Measurements from ENCODE around the gene OR5H15.
"Not testable (repeated sequence)": the region's sequence is repeated elsewhere in the genome, so short reads cannot be mapped to it uniquely, and the experiment has no call there.

OR5H15 gene

DNA sequence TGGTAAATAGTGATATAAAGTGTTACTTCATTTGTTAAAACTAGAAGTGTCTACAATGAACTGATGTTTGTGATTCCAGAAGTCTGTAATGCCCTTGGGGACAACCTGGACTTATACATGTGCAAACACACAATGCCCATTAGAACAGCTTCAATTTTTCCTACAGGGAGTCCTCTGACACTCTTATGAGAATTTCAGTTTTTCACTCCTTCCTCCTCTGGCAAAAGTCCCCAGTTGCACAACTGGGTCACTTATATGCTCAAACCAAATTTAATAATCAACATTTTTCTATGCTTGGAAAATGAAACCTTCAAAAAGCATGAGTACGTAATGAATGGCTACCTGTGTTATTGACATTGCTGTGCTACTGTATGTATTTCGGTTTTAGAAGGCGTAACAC is at the start of gene OR5H15:
OR5H15 (plus strand) TSS at position 301 of the 400 bp plus-strand sequence. CDS start 2,004 bp downstream, outside the sequence.
- DNase-seq = no peak

DNA sequence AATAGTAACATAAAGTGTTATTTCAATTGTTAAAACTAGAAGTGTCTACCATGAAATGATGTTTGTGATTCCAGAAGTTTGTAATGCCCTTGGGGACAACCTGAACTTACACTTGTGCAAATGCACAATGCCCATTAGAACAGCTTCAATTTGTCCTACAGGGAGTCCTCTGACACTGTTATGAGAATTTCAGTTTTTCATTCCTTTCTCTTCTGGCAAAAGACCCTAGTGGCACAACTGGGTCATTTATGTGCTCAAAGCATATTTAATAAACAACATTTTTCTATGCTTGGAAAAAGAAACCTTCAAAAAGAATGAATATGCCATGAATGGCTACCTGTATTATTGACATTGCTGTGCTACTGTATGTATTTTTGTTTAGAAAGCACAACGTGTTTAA is 36.1 kb upstream of the OR5H15 start, which contains the start of gene OR5H1:
OR5H1 (plus strand) TSS at position 301 of the 400 bp plus-strand sequence. CDS start 1,977 bp downstream, outside the sequence.
- no peak for DNase-seq

DNA sequence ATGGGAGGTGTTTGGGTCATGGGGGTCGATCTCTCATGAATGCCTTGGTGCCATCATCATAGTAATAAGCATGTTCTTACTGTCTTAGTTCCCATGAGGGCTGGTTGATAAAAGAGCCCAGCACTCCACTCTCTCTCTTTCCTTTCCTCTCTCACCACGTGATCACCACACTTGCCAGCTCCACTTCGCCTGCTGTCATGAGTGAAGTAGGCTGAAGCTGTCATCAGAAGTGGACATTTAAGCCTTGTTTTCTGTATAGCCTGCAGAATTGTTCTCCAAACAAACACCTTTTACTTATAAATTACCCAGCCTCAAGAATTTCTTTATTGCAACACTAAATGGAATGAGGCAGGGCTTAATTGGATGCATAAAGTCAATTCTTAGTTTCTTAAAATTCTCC is 29.9 kb upstream of the OR5H15 start:
- no peak for DNase-seq

DNA sequence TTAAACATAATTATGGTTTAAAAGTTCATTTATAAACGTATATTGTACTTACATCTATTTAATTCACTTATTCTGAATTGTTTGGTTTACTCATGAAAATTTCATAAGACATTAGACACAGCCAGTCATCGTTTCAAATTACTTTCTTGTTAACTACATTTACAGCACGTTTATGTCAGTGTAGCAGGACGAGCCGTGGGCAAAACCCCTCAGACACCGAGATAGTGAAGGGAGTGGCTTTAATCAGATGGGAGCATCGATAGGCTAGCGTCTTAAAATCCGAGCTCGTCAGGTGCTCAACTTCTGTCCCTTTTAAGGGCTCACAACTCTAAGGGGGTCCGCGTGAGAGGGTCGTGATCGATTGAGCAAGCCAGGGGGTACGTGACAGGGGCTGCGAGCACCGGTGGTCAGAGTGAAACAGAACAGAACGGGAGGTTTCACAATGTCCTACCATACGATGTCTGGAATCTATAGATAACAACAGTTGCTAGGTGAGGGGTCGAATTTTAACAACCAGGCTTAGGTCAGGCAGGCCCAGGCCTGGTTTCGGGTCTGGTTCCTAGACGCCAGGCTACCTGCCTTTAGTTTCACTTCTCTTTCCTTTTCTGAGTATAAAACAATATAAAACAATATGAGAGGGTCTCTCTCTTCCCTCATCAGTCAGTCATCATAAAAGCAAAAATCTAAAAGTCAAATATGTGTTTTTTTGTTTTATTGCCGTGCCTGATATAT is 28.5 kb upstream of the OR5H15 start:
- not testable (repeated sequence) for DNase-seq

DNA sequence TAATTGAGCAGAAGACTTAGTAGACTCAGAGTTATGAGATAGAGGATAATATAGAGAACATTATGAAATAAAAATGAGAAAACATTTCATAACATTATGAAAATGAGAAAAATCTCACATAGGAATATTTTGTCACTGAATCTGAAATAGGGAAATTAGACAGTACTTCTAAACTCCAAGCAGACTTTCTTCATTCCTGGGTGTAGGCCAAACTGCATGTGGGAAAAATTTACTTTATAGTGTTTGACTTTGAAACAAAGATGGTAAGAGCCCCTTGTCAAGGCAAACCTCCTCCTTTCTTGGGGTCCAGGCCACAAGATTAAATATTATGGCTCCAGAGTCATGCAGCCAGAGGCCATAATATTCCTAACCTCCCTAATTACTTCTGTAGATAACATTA is 26.0 kb upstream of the OR5H15 start:
- DNase-seq = no peak

DNA sequence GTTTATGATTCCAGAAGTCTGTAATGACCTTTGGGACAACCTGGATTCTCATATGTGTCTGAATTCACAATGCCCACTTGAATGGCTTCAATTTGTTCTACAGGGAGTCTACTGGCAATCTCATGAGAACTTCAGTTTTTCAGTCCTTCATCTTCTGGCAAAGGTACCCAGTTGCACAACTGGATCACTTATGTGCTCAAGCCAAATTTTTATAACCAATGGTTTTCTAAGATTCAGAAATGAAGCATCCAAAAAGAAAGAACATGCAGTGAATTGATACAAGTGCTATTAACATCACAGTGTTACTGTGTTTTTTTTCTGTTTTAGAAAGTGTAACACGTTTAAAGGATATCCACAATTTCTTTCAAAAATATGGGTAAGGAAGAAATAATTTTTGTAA is 19.3 kb upstream of the OR5H15 start, which contains the start of gene OR5H14:
OR5H14 (plus strand) TSS at position 301 of the 400 bp plus-strand sequence. CDS start 1,907 bp downstream, outside the sequence.
- no peak for DNase-seq

DNA sequence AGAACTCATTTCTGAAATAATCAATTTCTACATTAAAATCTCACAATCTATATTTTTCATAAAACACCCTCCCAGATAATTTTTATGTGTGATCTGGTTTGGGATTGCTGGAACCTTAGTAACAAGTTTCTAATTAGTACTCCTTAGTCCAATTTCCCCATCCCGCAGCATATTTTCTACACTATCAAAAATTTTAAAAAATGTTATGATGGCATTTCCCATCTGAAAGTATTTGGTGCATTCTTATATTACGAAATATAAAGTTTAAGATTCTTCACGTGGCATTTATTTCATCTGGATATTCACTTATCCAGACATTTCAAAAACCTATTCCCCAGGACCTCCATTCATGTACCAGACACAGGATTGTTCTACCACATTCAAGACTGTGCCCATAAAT is 17.7 kb upstream of the OR5H15 start:
- no peak for DNase-seq

DNA sequence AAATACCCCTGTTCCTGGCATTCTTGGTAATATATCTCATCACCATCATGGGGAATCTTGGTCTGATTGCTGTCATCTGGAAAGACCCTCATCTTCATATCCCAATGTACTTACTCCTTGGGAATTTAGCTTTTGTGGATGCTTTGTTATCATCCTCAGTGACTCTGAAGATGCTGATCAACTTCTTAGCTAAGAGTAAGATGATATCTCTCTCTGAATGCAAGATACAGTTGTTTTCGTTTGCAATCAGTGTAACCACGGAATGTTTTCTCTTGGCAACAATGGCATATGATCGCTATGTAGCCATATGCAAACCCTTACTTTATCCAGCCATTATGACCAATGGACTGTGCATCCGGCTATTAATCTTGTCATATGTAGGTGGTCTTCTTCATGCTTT is 17.0 kb upstream of the OR5H15 start:
- not testable (repeated sequence) for DNase-seq

DNA sequence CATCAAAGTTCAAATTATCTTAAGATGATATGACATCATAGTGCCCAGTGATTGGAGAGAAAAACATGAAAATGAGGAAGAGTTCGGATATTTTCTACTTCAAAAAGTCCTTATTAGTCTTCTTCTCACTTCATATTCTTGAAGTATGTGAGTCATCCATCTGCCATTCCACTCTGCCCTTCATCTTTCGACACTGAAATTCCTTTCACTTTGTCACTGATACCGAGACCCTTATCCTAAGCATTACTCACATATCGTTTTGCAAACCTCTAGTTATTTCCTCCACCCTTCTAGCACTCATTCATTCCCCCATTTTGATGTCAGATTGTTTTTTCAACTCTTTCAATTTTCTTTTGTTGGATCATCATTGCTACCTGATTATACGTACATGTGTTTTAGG is 15.3 kb upstream of the OR5H15 start:
- no peak for DNase-seq

DNA sequence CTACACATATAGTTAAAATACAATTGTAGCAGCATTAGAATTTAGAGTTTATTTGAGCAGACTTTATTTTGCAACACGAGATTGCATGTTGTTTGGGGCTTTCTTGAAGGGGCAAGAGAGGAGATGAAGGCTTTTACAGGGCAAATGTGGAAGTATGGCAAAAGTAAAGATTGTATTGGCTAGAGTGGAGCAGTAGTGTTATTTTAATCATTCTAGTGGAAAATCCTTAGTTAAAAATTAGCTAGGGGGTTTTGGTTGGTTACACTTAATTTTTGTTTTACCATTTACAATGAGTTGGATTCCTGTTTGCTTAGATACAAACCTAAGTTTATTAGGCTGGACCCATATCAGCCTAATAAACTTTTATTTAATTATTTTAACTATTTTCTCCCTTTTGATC is 4.6 kb downstream of the OR5H15 start:
- DNase-seq = no peak

DNA sequence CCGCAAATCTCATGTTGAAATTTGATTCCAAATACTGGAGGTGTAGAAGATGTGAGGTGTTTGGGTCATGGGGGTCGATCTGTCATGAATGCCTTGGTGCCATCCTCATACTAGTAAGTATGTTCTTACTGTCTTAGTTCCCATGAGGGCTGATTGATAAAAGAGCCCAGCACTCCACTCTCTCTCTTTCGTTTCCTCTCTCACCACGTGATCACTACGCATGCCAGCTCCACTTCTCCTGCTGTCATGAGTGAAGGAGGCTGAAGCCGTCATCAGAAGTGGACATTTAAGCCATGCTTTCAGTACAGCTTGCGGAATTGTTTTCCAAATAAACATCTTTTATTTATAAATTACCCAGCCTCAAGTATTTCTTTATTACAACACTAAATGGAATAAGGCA is 6.1 kb downstream of the OR5H15 start:
- DNase-seq = no peak

DNA sequence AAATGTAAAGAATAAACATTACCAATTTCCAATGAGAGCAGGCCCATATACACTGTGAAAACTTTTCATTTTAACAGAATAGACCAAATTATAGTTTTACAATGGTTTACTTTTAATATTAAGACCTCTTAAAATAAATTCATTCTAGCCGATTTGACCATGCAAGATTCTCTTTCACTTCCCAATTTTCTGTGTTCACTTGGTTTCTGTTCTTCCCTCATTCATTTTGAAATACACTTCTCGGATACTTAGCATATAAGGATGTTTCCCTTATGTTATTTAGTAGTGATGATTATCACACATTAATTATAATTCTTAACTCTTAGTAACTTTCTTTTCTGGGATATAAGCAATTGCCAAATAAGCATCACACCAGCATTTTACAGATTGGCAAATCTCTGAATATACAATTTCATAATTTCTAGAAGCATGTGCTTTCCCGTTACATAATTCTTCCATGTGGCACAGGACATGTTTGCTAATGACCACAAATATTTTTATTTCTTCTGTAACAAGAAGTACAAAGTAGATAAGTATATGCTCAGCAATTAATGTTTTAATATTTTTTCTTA is 13.9 kb downstream of the OR5H15 start:
- DNase-seq = no peak

DNA sequence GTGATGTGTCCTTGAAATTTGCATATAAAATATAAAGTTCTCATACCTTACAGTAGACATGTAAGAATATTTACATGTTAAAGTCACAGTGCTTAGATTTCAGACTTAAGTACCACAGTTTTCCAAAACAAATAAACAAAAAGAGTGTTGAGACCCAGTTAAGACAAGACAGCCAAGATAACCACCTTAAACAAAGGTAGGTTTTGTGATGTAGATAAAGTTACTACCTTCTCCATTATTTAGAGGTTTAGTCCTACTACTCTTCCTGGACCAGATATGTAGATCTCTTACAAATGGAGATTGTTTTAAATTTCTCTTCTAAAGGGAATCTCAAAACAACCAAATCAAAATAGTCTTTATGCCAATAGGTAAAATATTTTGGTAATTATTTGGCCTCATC is 15.7 kb downstream of the OR5H15 start:
- DNase-seq = no peak

DNA sequence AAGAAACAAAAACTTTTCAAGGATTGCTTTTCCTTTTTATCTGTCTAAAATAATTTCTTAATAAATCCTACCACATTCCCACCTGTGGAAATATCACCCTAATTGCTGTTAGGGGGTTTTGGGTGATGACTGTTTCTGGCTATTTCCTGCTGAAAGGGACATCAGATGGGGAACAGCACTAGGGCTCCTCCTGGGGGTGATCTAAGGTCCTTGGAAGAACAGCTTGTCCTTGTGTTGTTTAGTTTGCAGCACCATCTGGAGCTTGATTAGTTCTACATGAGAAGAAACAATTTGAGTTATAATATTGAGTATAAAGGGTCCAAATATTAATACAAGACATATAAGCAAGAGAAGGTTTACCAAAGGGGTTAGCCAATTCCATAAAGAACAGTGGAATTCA is 18.7 kb downstream of the OR5H15 start:
- no peak for DNase-seq

DNA sequence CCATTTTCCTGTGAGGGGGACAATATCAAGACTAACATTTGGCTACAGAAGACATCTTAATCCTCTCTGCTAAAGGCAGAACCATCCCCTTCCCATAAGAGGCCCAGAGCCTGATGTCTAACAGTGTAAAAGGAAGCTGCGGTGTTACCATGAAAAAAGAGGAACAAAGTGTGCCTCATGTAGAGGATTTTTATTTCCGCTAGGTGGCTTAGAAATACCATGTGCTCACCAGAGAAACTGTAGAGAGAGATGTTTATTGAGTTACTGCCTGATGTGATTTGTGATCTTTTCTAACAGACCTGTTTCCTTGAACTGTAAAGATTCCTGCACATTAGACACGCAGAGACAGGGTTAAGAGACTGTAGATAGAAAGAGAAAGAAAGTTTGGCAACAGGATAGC is 22.0 kb downstream of the OR5H15 start:
- DNase-seq = no peak

DNA sequence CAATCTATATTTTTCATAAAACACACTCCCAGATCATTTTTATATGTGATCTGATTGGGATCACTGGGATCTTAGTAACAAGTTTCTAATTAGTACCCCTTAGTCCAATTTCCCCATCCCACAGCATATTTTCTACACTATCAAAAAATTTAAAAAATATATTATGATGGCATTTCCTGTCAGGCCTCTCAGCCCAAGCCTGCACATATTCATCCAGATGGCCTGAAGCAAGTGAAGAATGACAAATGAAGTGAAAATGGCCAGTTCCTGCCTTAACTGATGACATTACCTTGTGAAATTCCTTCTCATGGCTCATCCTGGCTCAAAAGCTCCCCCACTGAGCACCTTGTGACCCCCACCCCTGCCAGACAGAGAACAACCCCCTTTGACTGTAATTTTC is 24.4 kb downstream of the OR5H15 start:
- DNase-seq = not testable (repeated sequence)

DNA sequence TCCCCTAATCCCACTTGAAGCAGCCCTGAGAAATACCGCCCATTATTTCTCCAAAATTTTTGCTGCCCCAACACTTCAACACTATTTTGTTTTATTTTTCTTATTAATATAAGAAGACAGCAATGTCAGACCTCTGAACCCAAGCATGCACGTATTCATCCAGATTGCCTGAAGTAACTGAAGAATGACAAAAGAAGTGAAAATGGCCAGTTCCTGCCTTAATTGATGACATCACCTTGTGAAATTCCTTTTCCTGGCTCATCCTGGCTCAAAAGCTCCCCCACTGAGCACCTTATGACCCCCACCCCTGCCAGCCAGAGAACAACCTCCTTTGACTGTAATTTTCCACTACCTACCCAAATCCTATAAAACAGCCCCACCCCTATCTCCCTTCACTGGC is 29.8 kb downstream of the OR5H15 start:
- DNase-seq = not testable (repeated sequence)

DNA sequence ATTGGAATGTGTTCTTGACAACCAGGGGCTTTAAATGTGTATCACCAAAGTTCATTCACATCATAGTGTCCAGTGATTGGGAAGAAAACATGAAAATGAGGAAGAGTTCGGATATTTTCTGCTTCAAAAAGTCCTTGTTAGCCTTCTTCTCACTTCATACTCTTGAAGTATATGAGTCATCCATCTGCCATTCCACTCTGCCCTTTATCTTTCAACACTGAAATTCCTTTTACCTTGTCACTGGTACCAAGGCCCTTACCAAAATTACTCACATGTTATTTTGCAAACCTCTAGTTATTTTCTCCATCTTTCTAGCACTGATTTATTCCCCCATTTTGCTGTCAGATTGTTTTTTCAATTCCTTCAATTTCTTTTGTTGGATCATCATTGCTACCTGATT is 32.5 kb downstream of the OR5H15 start:
- no peak for DNase-seq

DNA sequence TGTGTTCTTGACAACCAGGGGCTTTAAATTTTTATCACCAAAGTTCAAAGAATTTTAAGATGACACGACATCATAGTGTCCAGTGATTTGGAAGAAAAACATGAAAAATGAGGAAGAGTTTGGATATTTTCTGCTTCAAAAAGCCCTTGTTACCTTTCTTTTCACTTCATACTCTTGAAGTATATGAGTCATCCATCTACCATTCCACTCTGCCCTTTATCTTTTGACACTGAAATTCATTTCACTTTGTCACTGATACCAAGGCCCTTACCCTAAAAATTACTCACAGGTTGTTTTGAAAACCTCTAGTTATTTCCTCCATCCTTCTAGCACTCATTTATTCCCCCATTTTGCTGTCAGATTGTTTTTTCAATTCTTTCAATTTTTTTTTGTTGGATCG is 42.7 kb downstream of the OR5H15 start:
- DNase-seq = no peak

DNA sequence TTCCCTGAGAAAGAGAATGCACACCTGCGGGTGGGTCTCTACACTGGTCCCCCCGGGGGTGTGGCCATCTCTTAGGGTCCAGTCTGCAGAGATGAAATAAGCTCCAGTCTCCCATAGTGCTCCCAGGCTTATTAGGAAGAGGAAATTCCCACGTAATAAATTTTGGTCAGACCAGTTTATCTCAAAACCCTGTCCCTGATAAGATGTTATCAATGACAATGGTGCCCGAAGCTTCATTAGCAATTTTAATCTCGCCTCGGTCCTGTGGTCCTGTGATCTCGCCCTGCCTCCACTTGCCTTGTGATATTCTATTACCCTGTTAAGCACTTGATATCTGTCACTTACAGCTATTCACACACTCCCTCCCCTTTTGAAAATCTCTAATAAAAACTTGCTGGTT is 46.8 kb downstream of the OR5H15 start:
- no peak for DNase-seq

DNA sequence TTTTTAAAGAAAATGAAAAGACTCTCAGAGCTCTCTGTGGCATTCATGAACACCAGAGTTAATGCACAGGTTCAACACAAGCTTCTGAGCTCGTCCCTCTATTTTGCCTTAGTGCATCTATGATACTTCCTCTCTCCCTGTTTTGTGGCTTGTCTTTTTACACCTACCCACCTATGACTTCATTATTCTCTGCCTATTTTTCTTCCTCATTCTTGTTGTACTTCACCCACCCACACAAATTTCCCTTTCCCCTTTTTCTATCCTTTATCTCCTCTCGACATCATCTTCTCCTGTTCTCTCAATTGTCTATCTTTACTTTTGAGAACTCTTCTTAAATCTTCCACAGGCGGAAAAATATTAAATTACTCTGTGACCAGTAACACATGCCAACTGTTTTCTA is 48.6 kb downstream of the OR5H15 start:
- DNase-seq = no peak

All from activated T-cell treated with anti-CD3 and anti-CD28 coated beads, Interleukin-2, amount 50 U/mL, for 48 hours (primary cell).